ENCODE results near the gene TBPL2.
A peak's percentile ranks its signal among the peaks of the same experiment; 100 is the strongest.

Gene TBPL2

DNA sequence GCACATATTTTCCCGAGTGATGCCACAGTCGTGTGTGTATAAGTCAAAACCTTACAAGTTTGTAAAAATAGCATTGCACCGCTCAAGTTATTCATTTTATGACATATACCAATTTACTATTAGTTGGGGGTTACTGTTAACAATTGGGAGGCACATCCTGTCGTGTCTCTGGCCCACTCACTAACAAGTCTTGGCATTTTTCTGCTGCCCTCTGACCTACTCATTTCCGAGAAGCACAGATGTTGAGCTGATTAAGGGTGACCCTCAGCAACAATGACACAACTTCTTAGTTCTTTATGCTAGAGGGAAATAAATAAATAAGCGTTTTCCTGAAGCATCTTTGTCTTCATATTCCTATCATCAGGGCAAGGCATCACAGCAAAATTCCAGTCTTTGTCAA lies 22.0 kb downstream of the TBPL2 start:
- no peak for DNase-seq (ENCODE audit: extremely low spot score)

GRCh38 chr14:55417955-55418354 lies 22.5 kb downstream of the TBPL2 start:
- CTCF ChIA-PET = no interaction called here
- no peak for DNase-seq (ENCODE audit: extremely low spot score)
- TF ChIP-seq FOXK2 (IDR thresholded peaks at IDR 0.05) (no peak), NFRKB (IDR thresholded peaks at IDR 0.05) (no peak), LEF1 (IDR thresholded peaks at IDR 0.05; ENCODE audit: borderline replicate concordance) (no peak), CTBP1 (IDR thresholded peaks at IDR 0.05; ENCODE audit: borderline replicate concordance) (no peak), BHLHE40 (IDR thresholded peaks at IDR 0.05; ENCODE audit: borderline replicate concordance) (no peak), HDGF (IDR thresholded peaks at IDR 0.05; ENCODE audit: borderline replicate concordance) (no peak), L3MBTL2 (conservative IDR thresholded peaks at IDR 0.05) (no peak), SP1 (IDR thresholded peaks at IDR 0.05) (no peak), FOXA1 (IDR thresholded peaks at IDR 0.05) (no peak), ZNF384 (IDR thresholded peaks at IDR 0.05) (no peak), ELF4 (IDR thresholded peaks at IDR 0.05) (no peak), FOXM1 (IDR thresholded peaks at IDR 0.05; ENCODE audit: borderline replicate concordance) (no peak), ARNT (IDR thresholded peaks at IDR 0.05) (no peak), TARDBP (IDR thresholded peaks at IDR 0.05) (no peak), SUZ12 (IDR thresholded peaks at IDR 0.05) (no peak)
- TF ChIP-seq, protein P1, sequence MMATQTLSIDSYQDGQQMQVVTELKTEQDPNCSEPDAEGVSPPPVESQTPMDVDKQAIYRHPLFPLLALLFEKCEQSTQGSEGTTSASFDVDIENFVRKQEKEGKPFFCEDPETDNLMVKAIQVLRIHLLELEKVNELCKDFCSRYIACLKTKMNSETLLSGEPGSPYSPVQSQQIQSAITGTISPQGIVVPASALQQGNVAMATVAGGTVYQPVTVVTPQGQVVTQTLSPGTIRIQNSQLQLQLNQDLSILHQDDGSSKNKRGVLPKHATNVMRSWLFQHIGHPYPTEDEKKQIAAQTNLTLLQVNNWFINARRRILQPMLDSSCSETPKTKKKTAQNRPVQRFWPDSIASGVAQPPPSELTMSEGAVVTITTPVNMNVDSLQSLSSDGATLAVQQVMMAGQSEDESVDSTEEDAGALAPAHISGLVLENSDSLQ (IDR thresholded peaks at IDR 0.05) = no peak
- POLR2A ChIA-PET = no interaction called here

More for the DNA sequence above, 22.0 kb downstream of the TBPL2 start:
- ChIA-PET CTCF (no interaction called here), POLR2A (no interaction called here)
- TF ChIP-seq LEF1 (IDR thresholded peaks at IDR 0.05; ENCODE audit: borderline replicate concordance) (no peak), NFRKB (IDR thresholded peaks at IDR 0.05) (no peak), HDGF (IDR thresholded peaks at IDR 0.05; ENCODE audit: borderline replicate concordance) (no peak), FOXK2 (IDR thresholded peaks at IDR 0.05) (no peak), ZNF384 (IDR thresholded peaks at IDR 0.05) (no peak), FOXM1 (IDR thresholded peaks at IDR 0.05; ENCODE audit: borderline replicate concordance) (no peak), TARDBP (IDR thresholded peaks at IDR 0.05) (no peak)

DNA sequence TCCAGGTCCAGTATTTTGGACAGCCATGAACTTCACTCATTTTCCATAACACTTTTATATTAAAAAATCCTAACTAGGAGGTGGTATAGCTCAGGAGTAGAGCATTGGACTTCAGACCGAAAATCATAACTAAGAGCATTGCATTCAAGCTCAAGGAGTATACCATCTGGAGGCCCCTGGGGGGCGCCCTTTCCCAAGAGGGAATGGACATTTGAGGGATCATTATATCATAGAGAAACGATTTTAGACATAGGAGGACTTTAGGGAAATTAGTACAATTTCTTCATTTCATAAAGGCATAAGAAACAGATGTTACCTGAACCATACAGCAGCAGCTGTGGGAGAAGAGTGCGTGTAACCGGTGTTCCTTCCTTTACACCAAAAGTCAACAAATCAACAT lies 23.6 kb downstream of the TBPL2 start:
- ChIA-PET POLR2A (no interaction called here), CTCF (interaction anchor here (0.6 to 2.1 kb wide), 11 partner anchors 8 to 607 kb away, joined by 3 to 13 read pairs (median 3); no protein-coding TSS in a partner anchor)
- peak; percentile 30 for DNase-seq (ENCODE audit: extremely low spot score)
- TF ChIP-seq FOXA1 (IDR thresholded peaks at IDR 0.05) (no peak), CTBP1 (IDR thresholded peaks at IDR 0.05; ENCODE audit: borderline replicate concordance) (no peak), HDGF (IDR thresholded peaks at IDR 0.05; ENCODE audit: borderline replicate concordance) (no peak), SP1 (IDR thresholded peaks at IDR 0.05) (no peak), ARNT (IDR thresholded peaks at IDR 0.05) (no peak), NFRKB (IDR thresholded peaks at IDR 0.05) (no peak), LEF1 (IDR thresholded peaks at IDR 0.05; ENCODE audit: borderline replicate concordance) (no peak), ZNF384 (IDR thresholded peaks at IDR 0.05) (no peak), FOXK2 (IDR thresholded peaks at IDR 0.05) (no peak), TARDBP (IDR thresholded peaks at IDR 0.05) (no peak), SUZ12 (IDR thresholded peaks at IDR 0.05) (no peak), BHLHE40 (IDR thresholded peaks at IDR 0.05; ENCODE audit: borderline replicate concordance) (no peak), L3MBTL2 (conservative IDR thresholded peaks at IDR 0.05) (no peak), FOXM1 (IDR thresholded peaks at IDR 0.05; ENCODE audit: borderline replicate concordance) (no peak), ELF4 (IDR thresholded peaks at IDR 0.05) (no peak)
- TF ChIP-seq, protein P1 (IDR thresholded peaks at IDR 0.05) = no peak

DNA sequence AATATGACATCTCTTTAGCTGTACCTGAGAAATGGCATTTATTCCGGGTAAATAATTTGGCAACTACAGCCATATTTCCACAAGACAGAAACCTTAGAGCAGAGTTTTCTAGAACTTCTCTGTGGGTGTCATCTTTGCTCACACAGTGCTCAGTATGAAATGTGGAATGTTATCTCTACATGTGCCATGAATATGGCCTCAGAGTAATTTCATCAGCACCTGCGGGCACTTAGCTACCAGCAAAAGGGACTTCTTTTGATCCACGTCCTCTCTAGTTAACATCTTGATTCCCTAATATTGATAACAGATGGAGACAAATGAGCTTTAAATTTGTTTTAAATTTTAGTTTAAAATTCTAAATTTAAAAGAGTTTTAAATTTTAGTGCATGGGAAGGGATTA lies 25.9 kb downstream of the TBPL2 start:
- CTCF ChIA-PET = interaction anchor here (0.6 to 1.6 kb wide), 3 partner anchors 8 to 120 kb away, joined by 3 to 4 read pairs (median 3); no protein-coding TSS in a partner anchor
- POLR2A ChIA-PET = no interaction called here

DNA sequence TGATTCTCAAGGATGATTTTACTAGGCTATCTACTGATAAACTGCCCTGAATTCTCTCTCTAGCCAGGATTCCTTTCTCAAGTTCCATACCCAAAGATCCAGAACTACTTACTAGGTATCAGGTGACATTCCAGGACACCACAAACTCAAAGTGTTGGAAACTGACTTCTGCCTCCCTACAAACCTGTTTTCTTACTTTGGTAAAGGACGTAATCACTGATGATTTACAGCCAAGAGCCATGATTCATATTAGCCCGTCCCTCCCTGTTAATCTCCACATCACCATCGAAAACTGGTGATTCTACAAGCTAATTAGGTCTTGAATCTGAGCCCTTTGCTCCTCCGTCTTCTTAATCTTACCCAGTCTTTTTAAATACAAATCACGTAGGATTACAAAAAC lies 27.7 kb downstream of the TBPL2 start:
- POLR2A ChIA-PET = interaction anchor here (1.4 to 2.7 kb wide), 2 partner anchors 10 to 15 kb away, joined by 3 to 11 read pairs; no protein-coding TSS in a partner anchor
- DNase-seq (ENCODE audit: extremely low spot score) = no peak
- TF ChIP-seq BHLHE40 (IDR thresholded peaks at IDR 0.05; ENCODE audit: borderline replicate concordance) (no peak), ARNT (IDR thresholded peaks at IDR 0.05) (no peak), FOXK2 (IDR thresholded peaks at IDR 0.05) (no peak), L3MBTL2 (conservative IDR thresholded peaks at IDR 0.05) (no peak), FOXA1 (IDR thresholded peaks at IDR 0.05) (no peak), LEF1 (IDR thresholded peaks at IDR 0.05; ENCODE audit: borderline replicate concordance) (no peak)
- TF ChIP-seq, protein P1 (IDR thresholded peaks at IDR 0.05) = peak; percentile 41; the same call in 1 of the 2 replicates
- CTCF ChIA-PET = no interaction called here

More for the DNA sequence above, 25.9 kb downstream of the TBPL2 start:
- no peak for DNase-seq (ENCODE audit: extremely low spot score)
- TF ChIP-seq, protein P1 (IDR thresholded peaks at IDR 0.05) = no peak
- no peak for TF ChIP-seq FOXK2 (IDR thresholded peaks at IDR 0.05)
- no peak for TF ChIP-seq ELF4 (IDR thresholded peaks at IDR 0.05)
- no peak for TF ChIP-seq BHLHE40 (IDR thresholded peaks at IDR 0.05; ENCODE audit: borderline replicate concordance)
- TF ChIP-seq TARDBP (IDR thresholded peaks at IDR 0.05) = no peak
- TF ChIP-seq ZNF384 (IDR thresholded peaks at IDR 0.05) = no peak
- no peak for TF ChIP-seq L3MBTL2 (conservative IDR thresholded peaks at IDR 0.05)
- no peak for TF ChIP-seq HDGF (IDR thresholded peaks at IDR 0.05; ENCODE audit: borderline replicate concordance)
- no peak for TF ChIP-seq SUZ12 (IDR thresholded peaks at IDR 0.05)

All from HEK293T (cell line).